GM21737 (cell line): ENCODE data around the gene HIF1A.
"Not testable (repeated sequence)": the region's sequence is repeated elsewhere in the genome, so short reads cannot be mapped to it uniquely, and the experiment has no call there.

Experiments
- ATAC-seq: cut with Tn5 transposase; IDR thresholded peaks from one replicate; pipeline ENCODE4 v1.9.1; 2021; ENCODE audit warnings: mild to moderate bottlenecking, moderate library complexity; ENCODE audit not compliant: unreplicated experiment

HIF1A gene

GRCh38 chr14:61706096-61706690, 10.9 kb downstream of the HIF1A start:
- no peak for ATAC-seq

GRCh38 chr14:61707774-61708173, 12.5 kb downstream of the HIF1A start:
- ATAC-seq = not testable (repeated sequence)

GRCh38 chr14:61708693-61709092, 13.4 kb downstream of the HIF1A start:
- not testable (repeated sequence) for ATAC-seq

GRCh38 chr14:61710853-61711817, 15.8 kb downstream of the HIF1A start:
- ATAC-seq = no peak

- no peak for ATAC-seq
Observed at GRCh38 chr14:61712137-61712536, 16.8 kb downstream of the HIF1A start.

- no peak for ATAC-seq
Observed at GRCh38 chr14:61713724-61714437, 18.6 kb downstream of the HIF1A start.

- ATAC-seq = no peak
Observed at GRCh38 chr14:61716956-61717355, 21.6 kb downstream of the HIF1A start.

- no peak for ATAC-seq
Observed at GRCh38 chr14:61718039-61718438, 22.7 kb downstream of the HIF1A start.

- no peak for ATAC-seq
Observed at GRCh38 chr14:61719344-61720293, 24.3 kb downstream of the HIF1A start.

GRCh38 chr14:61720294-61720661, 25.0 kb downstream of the HIF1A start:
- ATAC-seq = no peak

GRCh38 chr14:61720741-61721140, 25.4 kb downstream of the HIF1A start:
- no peak for ATAC-seq

GRCh38 chr14:61724133-61724532, 28.8 kb downstream of the HIF1A start:
- ATAC-seq = no peak

GRCh38 chr14:61726778-61727658, 31.7 kb downstream of the HIF1A start:
- no peak for ATAC-seq

GRCh38 chr14:61730756-61731373, 35.6 kb downstream of the HIF1A start:
- no peak for ATAC-seq

GRCh38 chr14:61733972-61734371, 38.7 kb downstream of the HIF1A start:
- ATAC-seq = no peak

- no peak for ATAC-seq
Observed at GRCh38 chr14:61736751-61737150, 41.4 kb downstream of the HIF1A start.

- ATAC-seq = no peak
Observed at GRCh38 chr14:61737915-61738314, 42.6 kb downstream of the HIF1A start.

- no peak for ATAC-seq
Observed at GRCh38 chr14:61739133-61739532, 43.8 kb downstream of the HIF1A start.

- no peak for ATAC-seq
Observed at GRCh38 chr14:61742371-61742770, 47.1 kb downstream of the HIF1A start.
